ENCODE results near the gene RANBP1. TPM values are rescaled to one million over a fixed set of nuclear protein-coding genes. Genes with fewer than 3 reads are reported as not detected.

RANBP1 gene
- total and polyA plus RNA-seq, 2 of the 13 experiments (the other 11 are each of a cell fraction or from before 2014, with no cell fraction given) = 181 to 492 TPM

DNA sequence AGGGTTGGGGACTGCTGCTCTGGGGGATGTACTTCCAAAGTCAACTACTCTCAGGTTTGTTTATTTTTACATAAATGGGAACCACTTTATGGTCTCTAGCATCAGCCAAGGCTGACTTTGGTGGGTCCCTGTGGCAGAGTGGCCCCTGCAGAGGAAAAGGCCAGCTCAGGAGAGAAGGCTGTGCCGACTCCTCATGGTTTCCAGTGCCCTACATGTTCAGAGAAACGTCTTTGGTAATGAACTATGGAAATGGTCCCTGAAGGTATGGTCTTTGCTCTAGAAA, 12.7 kb downstream of the RANBP1 start (continued):
- no peak for TF ChIP-seq ZNF142 (CRISPR knock-in tag; IDR thresholded peaks at IDR 0.05)
- TF ChIP-seq NR0B2 (CRISPR knock-in tag; IDR thresholded peaks at IDR 0.05) = 0 out of 2 replicates have a peak, but pooled peaks have one; percentile 39

DNA sequence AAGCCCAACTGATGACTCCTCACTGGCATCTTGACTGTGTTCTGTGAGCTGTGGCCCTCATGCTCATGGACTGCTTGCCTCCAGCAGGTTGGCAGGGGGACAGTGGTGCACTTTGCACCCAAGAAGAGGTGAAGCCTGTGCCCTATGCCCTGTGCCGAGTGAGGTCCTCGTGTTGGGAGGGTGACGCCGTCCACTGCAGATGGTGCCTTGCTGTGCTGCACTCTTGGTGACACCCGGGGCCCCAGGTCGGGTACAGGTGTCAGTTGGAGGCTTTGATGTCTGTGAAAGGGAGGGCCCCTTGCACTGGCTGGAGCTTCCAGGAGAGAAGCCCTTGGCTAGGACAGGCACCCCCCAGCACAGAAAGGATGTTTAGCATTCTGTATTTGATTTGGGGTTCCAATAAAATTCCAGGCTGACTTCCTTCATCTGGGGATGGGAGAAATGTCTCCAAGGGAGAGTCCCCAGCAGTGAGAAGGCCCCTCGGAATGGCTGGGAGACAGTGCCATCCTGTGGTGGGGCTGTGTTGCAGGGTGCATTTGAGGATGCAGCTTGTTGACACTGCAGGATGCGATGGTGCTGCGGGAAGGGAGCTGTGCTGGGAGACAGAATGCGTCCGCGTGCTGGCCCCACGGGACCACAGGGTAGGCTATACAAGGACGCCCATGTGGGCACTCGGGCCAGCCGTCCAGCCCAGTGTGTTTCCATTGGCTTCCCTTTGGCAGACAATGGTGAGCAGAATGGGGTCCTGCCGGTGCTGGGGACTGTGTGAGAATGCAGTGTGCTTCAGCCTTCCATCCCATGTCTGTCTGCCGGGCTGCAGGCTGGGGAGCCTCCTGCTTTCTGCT, 13.2 kb downstream of the RANBP1 start:
- Histone ChIP-seq H3K27me3 (ENCODE audit: control insufficient read depth in 1 of 2, insufficient read depth in 2 of 2, low read length in 2 of 2) (no peaks in the 10 kb centered on the region), H3K36me3 (replicated peaks in 1 of 2; ENCODE audit: control insufficient read depth in 1 of 2, insufficient read depth in 2 of 2, low read length in 2 of 2) (peaks cover 12 to 35% of the 10 kb centered on the region in 2 experiments), H3K9ac (ENCODE audit: insufficient read depth, low read depth, low read length) (peak overlapping the region; percentile 28; the same call in 1 of the 2 replicates), H3K4me1 (ENCODE audit: insufficient read depth, low read length) (peaks cover 45% of the 10 kb centered on the region), H3K27ac (ENCODE audit: extremely low read length, insufficient read depth, low read length) (peak overlapping the region; percentile 61), H2AFZ (ENCODE audit: low read length) (no peak overlapping the region), H3K9me3 (ENCODE audit: low read length) (no peaks in the 10 kb centered on the region), H4K20me1 (ENCODE audit: insufficient read depth, low read length) (peaks cover 5% of the 10 kb centered on the region; the same call in 1 of the 2 replicates), H3K4me3 (replicated peaks in 1 of 3; ENCODE audit: insufficient read depth in 1 of 3, low read depth in 2 of 3, low read length in 3 of 3) (peak overlapping the region in 1 of 3 experiments; percentile 51; a peak in 1 of 6 replicates), H3K79me2 (ENCODE audit: insufficient read depth, low read length) (peaks cover 7% of the 10 kb centered on the region), H3K4me2 (ENCODE audit: low read depth, low read length) (peak overlapping the region; percentile 88)
- ChIA-PET POLR2A (interaction anchor here (1.3 to 2.1 kb wide), 3 partner anchors 9 to 15 kb away, joined by 3 to 15 read pairs (median 5); partner anchors contain the start of gene TRMT2A), CTCF (ENCODE audit: low intra/inter-chr PET ratio, low total read pairs) (interaction anchor here (0.8 kb wide), 1 partner anchor 159 kb away, joined by 4 read pairs; no protein-coding TSS in a partner anchor)
- ATAC-seq (peak; percentile 56), FAIRE-seq (peak; percentile 18), DNase-seq (ENCODE audit: low spot score) (peak; percentile 49)
- no TSS peak for BruUV-seq (replicated peaks)
- in situ Hi-C loops (cut with HindIII; ENCODE audit: extremely low pct_ligation_motif_present, low pct_unique_long_range_greater_than_20kb) = no loop called here
- intact Hi-C loops (cut with micrococcal nuclease; ENCODE audit: unreplicated experiment) = loop anchor here (1.0 kb wide), 1 partner anchor 12 kb away; the partner anchor contains the start of gene TRMT2A
- WGBS (ENCODE audit: low lambda C conversion rate) = 0% methylated on average over 3 of the region's 18 CpGs
- TF ChIP-seq ZNF460 (CRISPR knock-in tag; IDR thresholded peaks at IDR 0.05; ENCODE audit: borderline replicate concordance) (no peak), ZNF329 (CRISPR knock-in tag; IDR thresholded peaks at IDR 0.05; ENCODE audit: low read depth) (no peak), SMAD3 (CRISPR knock-in tag; IDR thresholded peaks at IDR 0.05) (0 out of 2 replicates have a peak, but pooled peaks have one; percentile 27), PAX8 (CRISPR knock-in tag; IDR thresholded peaks at IDR 0.05; ENCODE audit: borderline replicate concordance) (no peak), RBM22 (optimal IDR thresholded peaks at IDR 0.05; ENCODE audit: low read length) (peak; percentile 97), ESRRA (CRISPR knock-in tag; IDR thresholded peaks at IDR 0.05; ENCODE audit: low read depth) (peak; percentile 53; the same call in 1 of the 2 replicates), ATAD3A (CRISPR knock-in tag; IDR thresholded peaks at IDR 0.05) (no peak), TEAD2 (CRISPR knock-in tag; IDR thresholded peaks at IDR 0.05) (no peak), PPARG (CRISPR knock-in tag; conservative IDR thresholded peaks at IDR 0.05) (no peak)
- TF ChIP-seq, protein P1, sequence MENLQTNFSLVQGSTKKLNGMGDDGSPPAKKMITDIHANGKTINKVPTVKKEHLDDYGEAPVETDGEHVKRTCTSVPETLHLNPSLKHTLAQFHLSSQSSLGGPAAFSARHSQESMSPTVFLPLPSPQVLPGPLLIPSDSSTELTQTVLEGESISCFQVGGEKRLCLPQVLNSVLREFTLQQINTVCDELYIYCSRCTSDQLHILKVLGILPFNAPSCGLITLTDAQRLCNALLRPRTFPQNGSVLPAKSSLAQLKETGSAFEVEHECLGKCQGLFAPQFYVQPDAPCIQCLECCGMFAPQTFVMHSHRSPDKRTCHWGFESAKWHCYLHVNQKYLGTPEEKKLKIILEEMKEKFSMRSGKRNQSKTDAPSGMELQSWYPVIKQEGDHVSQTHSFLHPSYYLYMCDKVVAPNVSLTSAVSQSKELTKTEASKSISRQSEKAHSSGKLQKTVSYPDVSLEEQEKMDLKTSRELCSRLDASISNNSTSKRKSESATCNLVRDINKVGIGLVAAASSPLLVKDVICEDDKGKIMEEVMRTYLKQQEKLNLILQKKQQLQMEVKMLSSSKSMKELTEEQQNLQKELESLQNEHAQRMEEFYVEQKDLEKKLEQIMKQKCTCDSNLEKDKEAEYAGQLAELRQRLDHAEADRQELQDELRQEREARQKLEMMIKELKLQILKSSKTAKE (CRISPR knock-in tag; IDR thresholded peaks at IDR 0.05; ENCODE audit: borderline replicate concordance) = no peak
- TF ChIP-seq, protein P2, sequence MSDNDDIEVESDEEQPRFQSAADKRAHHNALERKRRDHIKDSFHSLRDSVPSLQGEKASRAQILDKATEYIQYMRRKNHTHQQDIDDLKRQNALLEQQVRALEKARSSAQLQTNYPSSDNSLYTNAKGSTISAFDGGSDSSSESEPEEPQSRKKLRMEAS (IDR thresholded peaks at IDR 0.05) = peak; percentile 69; the same call in 1 of the 2 replicates
